CD14-positive monocyte (primary cell): ENCODE data around the gene TECPR2. TPM values are rescaled to one million over a fixed set of nuclear protein-coding genes. Genes with fewer than 3 reads are reported as not detected.
A peak's percentile ranks its signal among the peaks of the same experiment; 100 is the strongest.

ENCODE experiments used
- DNase-seq, 3 donors: peaks; one replicate each; pipeline ENCODE4 v3.0.0-alpha.2; 2011 to 2022
- H2AFZ ChIP-seq: 2 replicates; pipeline ENCODE4 v1.6.0; 2012; ENCODE audit warnings: mild to moderate bottlenecking, low read depth, low read length, inconsistent platforms; ENCODE audit not compliant: insufficient read depth, poor library complexity, severe bottlenecking
- H3K27ac ChIP-seq, 2 donors: 1 replicate in 1 of 2; 2 replicates in 1 of 2; pipeline ENCODE4 v1.5.1; 2012 to 2013; ENCODE audit warnings: low read length in 2 of 2, control low read depth in 1 of 2, inconsistent platforms in 1 of 2, low read depth in 1 of 2, mild to moderate bottlenecking in 1 of 2
- H3K27me3 ChIP-seq, 2 donors: one replicate each; pipeline versions ENCODE4 v1.6.0 to v1.6.1; 2011 to 2013; ENCODE audit warnings: low read length in 2 of 2; ENCODE audit not compliant: control insufficient read depth in 2 of 2, insufficient read depth in 2 of 2
- H3K36me3 ChIP-seq, 2 donors: replicated peaks in 1 of 2; 1 replicate in 1 of 2; 2 replicates in 1 of 2; pipeline versions ENCODE4 v1.5.1 to v1.6.1; 2012 to 2013; ENCODE audit warnings: low read length in 2 of 2, control low read depth in 1 of 2, inconsistent platforms in 1 of 2, mild to moderate bottlenecking in 1 of 2; ENCODE audit not compliant: insufficient read depth in 2 of 2, control insufficient read depth in 1 of 2
- H3K4me1 ChIP-seq, 2 donors: 1 replicate in 1 of 2; 2 replicates in 1 of 2; pipeline versions ENCODE4 v1.5.1 to v1.6.1; 2012 to 2013; ENCODE audit warnings: low read length in 2 of 2, control low read depth in 1 of 2, inconsistent platforms in 1 of 2, mild to moderate bottlenecking in 1 of 2, moderate library complexity in 1 of 2; ENCODE audit not compliant: insufficient read depth in 2 of 2, control insufficient read depth in 1 of 2
- H3K4me2 ChIP-seq: replicated peaks from 2 replicates; pipeline ENCODE3; 2012; ENCODE audit warnings: low read length, moderate library complexity, mild to moderate bottlenecking; ENCODE audit not compliant: poor library complexity, severe bottlenecking; ENCODE audit errors: extremely low read depth
- H3K4me3 ChIP-seq, 3 experiments: fragments of 200-600 bp in 1 of 3; sonication (generic) in 1 of 3; replicated peaks in 1 of 3; 1 replicate in 2 of 3; 2 replicates in 1 of 3; pipeline ENCODE4 v1.5.1; 2011 to 2013; ENCODE audit warnings: low read length in 3 of 3, mild to moderate bottlenecking in 3 of 3, control low read depth in 2 of 3, low read depth in 2 of 3, inconsistent platforms in 1 of 3, moderate library complexity in 1 of 3
- H3K79me2 ChIP-seq: 2 replicates; pipeline ENCODE4 v1.6.0; 2012; ENCODE audit warnings: mild to moderate bottlenecking, control low read depth, inconsistent platforms, low read length, moderate library complexity; ENCODE audit not compliant: insufficient read depth
- H3K9ac ChIP-seq: 2 replicates; pipeline ENCODE4 v1.6.0; 2017; ENCODE audit warnings: low read length, mild to moderate bottlenecking; ENCODE audit not compliant: insufficient read depth, poor library complexity, severe bottlenecking
- H3K9me3 ChIP-seq, 2 donors: replicated peaks in 1 of 2; 1 replicate in 1 of 2; 2 replicates in 1 of 2; pipeline versions ENCODE4 v1.5.1 to v1.6.1; 2012 to 2013; ENCODE audit warnings: low read length in 2 of 2, control low read depth in 1 of 2; ENCODE audit not compliant: control insufficient read depth in 1 of 2, insufficient read depth in 1 of 2
- H4K20me1 ChIP-seq: 2 replicates; pipeline ENCODE4 v1.6.0; 2012; ENCODE audit warnings: mild to moderate bottlenecking, low read length, control low read depth, moderate library complexity; ENCODE audit not compliant: insufficient read depth
- H3K27ac Mint-ChIP-seq, 7 donors: one replicate each; pipeline ENCODE4 v1.8.0; 2020; ENCODE audit warnings: mild to moderate bottlenecking in 7 of 7, mixed read lengths in 7 of 7, moderate library complexity in 6 of 7, inconsistent platforms in 2 of 7
- H3K27me3 Mint-ChIP-seq, 3 donors: one replicate each; pipeline ENCODE4 v1.8.0; 2021 to 2022; ENCODE audit warnings: low read depth in 3 of 3, mild to moderate bottlenecking in 3 of 3, mixed read lengths in 3 of 3, moderate library complexity in 3 of 3, inconsistent platforms in 1 of 3
- H3K36me3 Mint-ChIP-seq, 2 donors: one replicate each; pipeline ENCODE4 v1.8.0; 2020; ENCODE audit warnings: mixed read lengths in 2 of 2, inconsistent platforms in 1 of 2, mild to moderate bottlenecking in 1 of 2
- H3K4me1 Mint-ChIP-seq: one replicate; pipeline ENCODE4 v1.8.0; 2020; ENCODE audit warnings: mild to moderate bottlenecking, mixed read lengths
- H3K4me3 Mint-ChIP-seq, 2 donors: one replicate each; pipeline ENCODE4 v1.8.0; 2020; ENCODE audit warnings: mild to moderate bottlenecking in 2 of 2, mixed read lengths in 2 of 2, moderate library complexity in 1 of 2
- H3K9me3 Mint-ChIP-seq, 7 donors: one replicate each; pipeline ENCODE4 v1.8.0; 2020 to 2022; ENCODE audit warnings: mixed read lengths in 7 of 7, mild to moderate bottlenecking in 6 of 7, moderate library complexity in 6 of 7, inconsistent platforms in 2 of 7
- WGBS: methylation state at CpG from one replicate; pipeline ENCODE4 v1.1.5; 2013; ENCODE audit warnings: missing lambda C conversion rate; ENCODE audit not compliant: insufficient coverage; 5-methylcytosine and 5-hydroxymethylcytosine counted together
- intact Hi-C, 2 donors: fragments of 100-400 bp; cut with micrococcal nuclease; formaldehyde crosslinking; loops; one replicate each; pipeline versions ENCODE4 v1.15.0 to v1.15.1; 2023
- polyA plus RNA-seq, 3 donors: library from polyadenylated mRNA; depleted of rRNA in 1 of 3; unstranded in 2 of 3; stranded (reverse) in 1 of 3; fragments of 300-500 nt in 2 of 3; fragments of >200 nt in 1 of 3; fragmentation: Illumina TruSeq in 2 of 3; gene quantifications; 1 replicate in 2 of 3; 2 replicates in 1 of 3; pipeline ENCODE4 v1.2.3, GENCODE V29; 2012 to 2021
- TF ChIP-seq, protein P1 (sequence below): fragments of 200-600 bp; IDR thresholded peaks from one replicate; pipeline ENCODE4 v1.8.0; 2022; ENCODE audit warnings: antibody characterized with exemption, mild to moderate bottlenecking

Gene TECPR2
- polyA plus RNA-seq, 3 donors: 2.8 to 10.4 (median 6.4) TPM

DNA sequence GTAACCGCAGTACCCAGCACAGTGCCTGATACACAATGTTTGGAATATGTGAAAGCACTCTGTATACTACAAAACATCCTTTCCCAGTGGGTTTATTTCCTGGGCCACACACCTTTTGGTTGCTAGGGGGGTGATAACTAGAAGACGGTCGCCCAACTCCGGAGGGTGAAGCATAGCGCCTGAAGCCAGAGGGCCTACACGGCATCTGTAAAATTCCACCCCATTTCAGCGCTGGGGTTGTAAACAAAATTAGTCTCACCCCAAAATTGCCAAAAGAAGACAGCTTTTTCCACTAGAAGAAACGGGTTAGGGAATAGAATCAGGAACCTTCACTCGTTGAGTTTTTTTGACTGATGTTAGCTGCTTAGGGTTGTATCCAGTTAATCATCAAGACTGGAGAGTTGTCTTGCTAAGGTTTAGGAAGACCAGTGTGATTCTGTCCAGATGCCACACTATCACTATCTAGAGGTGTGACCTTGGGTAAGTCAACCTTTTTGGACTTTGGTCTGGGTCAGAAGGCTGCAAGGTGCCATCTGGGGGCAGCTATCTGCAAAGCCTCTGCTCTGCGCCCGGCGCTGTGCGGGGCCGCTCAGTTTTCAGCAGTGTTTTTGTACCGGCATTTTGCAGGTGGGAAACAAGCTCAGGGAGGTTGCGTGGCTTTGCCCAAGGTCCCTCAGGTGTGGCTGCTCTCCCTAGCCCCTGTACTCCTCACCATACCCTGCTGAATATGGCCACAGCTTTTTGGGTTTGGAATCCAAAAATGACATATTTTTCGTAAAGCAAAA is 41.9 kb upstream of the TECPR2 start:
- TF ChIP-seq, protein P1, sequence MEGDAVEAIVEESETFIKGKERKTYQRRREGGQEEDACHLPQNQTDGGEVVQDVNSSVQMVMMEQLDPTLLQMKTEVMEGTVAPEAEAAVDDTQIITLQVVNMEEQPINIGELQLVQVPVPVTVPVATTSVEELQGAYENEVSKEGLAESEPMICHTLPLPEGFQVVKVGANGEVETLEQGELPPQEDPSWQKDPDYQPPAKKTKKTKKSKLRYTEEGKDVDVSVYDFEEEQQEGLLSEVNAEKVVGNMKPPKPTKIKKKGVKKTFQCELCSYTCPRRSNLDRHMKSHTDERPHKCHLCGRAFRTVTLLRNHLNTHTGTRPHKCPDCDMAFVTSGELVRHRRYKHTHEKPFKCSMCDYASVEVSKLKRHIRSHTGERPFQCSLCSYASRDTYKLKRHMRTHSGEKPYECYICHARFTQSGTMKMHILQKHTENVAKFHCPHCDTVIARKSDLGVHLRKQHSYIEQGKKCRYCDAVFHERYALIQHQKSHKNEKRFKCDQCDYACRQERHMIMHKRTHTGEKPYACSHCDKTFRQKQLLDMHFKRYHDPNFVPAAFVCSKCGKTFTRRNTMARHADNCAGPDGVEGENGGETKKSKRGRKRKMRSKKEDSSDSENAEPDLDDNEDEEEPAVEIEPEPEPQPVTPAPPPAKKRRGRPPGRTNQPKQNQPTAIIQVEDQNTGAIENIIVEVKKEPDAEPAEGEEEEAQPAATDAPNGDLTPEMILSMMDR: no peak
- no peaks in the 10 kb centered on the region for H3K9me3 ChIP-seq
- no peak for DNase-seq
- no peak overlapping the region for H3K27ac Mint-ChIP-seq
- no peak overlapping the region for H3K4me3 Mint-ChIP-seq
- H2AFZ ChIP-seq: peak overlapping the region; percentile 79
- H3K9ac ChIP-seq: no peak overlapping the region
- no peaks in the 10 kb centered on the region for H3K9me3 Mint-ChIP-seq
- H3K4me2 ChIP-seq: peak overlapping the region; percentile 67
- H3K79me2 ChIP-seq: no peaks in the 10 kb centered on the region
- H3K27me3 Mint-ChIP-seq: peaks cover 0 to under 1% (median 0%) of the 10 kb centered on the region in 3 donors
- intact Hi-C loops: loop anchor here in 1 of 2 donors (10.0 kb wide), 1 partner anchor 186 kb away; the partner anchor contains the start of gene WDR20
- H3K27me3 ChIP-seq: no peaks in the 10 kb centered on the region
- peaks cover 44% of the 10 kb centered on the region for H3K4me1 Mint-ChIP-seq
- peaks cover 41 to 49% of the 10 kb centered on the region in 2 donors for H3K4me1 ChIP-seq
- H3K27ac ChIP-seq: peak overlapping the region in 1 of 2 donors; percentile 92
- peaks cover 0 to 6% of the 10 kb centered on the region in 2 donors for H3K36me3 ChIP-seq
- H3K36me3 Mint-ChIP-seq: peaks cover 3 to 4% of the 10 kb centered on the region in 2 donors
- peak overlapping the region in 1 of 3 experiments; percentile 87 for H3K4me3 ChIP-seq
- WGBS: 100% methylated on average over 9 of the region's 17 CpGs
- no peaks in the 10 kb centered on the region for H4K20me1 ChIP-seq

- TF ChIP-seq, protein P1: no peak
- H3K4me3 Mint-ChIP-seq: no peak overlapping the region
- H3K9me3 Mint-ChIP-seq: no peaks in the 10 kb centered on the region
- H3K36me3 ChIP-seq: peaks cover 0 to 9% of the 10 kb centered on the region in 2 donors
- no peaks in the 10 kb centered on the region for H3K9me3 ChIP-seq
- H3K27me3 ChIP-seq: no peaks in the 10 kb centered on the region
- no peak overlapping the region for H3K4me2 ChIP-seq
- H3K36me3 Mint-ChIP-seq: peaks cover 7 to 10% of the 10 kb centered on the region in 2 donors
- no peak for DNase-seq
- no peaks in the 10 kb centered on the region for H3K27me3 Mint-ChIP-seq
- no peak overlapping the region for H3K9ac ChIP-seq
- no peaks in the 10 kb centered on the region for H3K79me2 ChIP-seq
- WGBS: 94% methylated on average over 2 of the region's 12 CpGs
- no peak overlapping the region for H3K4me3 ChIP-seq
- H4K20me1 ChIP-seq: no peaks in the 10 kb centered on the region
- intact Hi-C loops: loop anchor here in 1 of 2 donors (10.0 kb wide), 1 partner anchor 187 kb away; the partner anchor contains the start of gene WDR20
- peaks cover 37% of the 10 kb centered on the region for H3K4me1 Mint-ChIP-seq
- no peak overlapping the region for H2AFZ ChIP-seq
- H3K27ac Mint-ChIP-seq: peak overlapping the region in 1 of 7 donors; percentile 3
- H3K4me1 ChIP-seq: peaks cover 33 to 40% of the 10 kb centered on the region in 2 donors
- H3K27ac ChIP-seq: no peak overlapping the region
Observed at GRCh38 chr14:102321456-102322422, 41.0 kb upstream of the TECPR2 start.
